ENCODE measurements around the gene GPR37L1. TPM values are rescaled to one million over a fixed set of nuclear protein-coding genes. Genes with fewer than 3 reads are reported as not detected.

Gene GPR37L1
- total RNA-seq, 2 donors from 2014 or later, result 0.09 to 0.28 TPM

DNA sequence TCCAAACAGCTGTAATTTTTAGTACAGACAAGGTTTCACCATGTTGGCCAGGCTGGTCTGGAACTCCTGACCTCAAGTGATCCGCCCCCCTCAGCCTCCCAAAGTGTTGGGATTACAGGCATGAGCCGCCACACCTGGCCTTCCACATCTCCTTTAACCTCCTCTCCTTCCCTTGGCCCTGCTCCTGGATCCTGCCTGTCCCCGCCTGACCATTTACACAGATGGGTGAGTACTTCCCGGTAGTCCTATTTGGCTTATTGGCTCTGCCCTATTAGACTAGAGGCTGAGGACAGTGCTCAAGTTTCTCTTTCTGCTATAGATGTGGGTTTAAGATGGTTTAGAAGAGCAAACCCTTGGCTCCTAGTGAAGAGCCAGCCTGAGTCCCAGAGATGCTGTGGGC, 30.6 kb downstream of the GPR37L1 start:
- no peak for DNase-seq (ENCODE audit: low spot score)

GRCh38 chr1:202154148-202154765, 31.5 kb downstream of the GPR37L1 start:
- Histone ChIP-seq H3K27me3 (replicated peaks; ENCODE audit: insufficient read depth) (no peaks in the 10 kb centered on the region), H3K4me3 (no peak overlapping the region), H3K36me3 (no peaks in the 10 kb centered on the region), H3K9me3 (no peaks in the 10 kb centered on the region), H3K4me1 (replicated peaks) (no peaks in the 10 kb centered on the region), H3K27ac (no peak overlapping the region)
- DNase-seq (ENCODE audit: low spot score), result no peak
- WGBS, result 88% methylated on average over 10 of the region's 10 CpGs
- no peak for TF ChIP-seq POLR2AphosphoS5 (IDR thresholded peaks at IDR 0.05)
- no peak for TF ChIP-seq CTCF (IDR thresholded peaks at IDR 0.05)
- no peak for TF ChIP-seq POLR2A (IDR thresholded peaks at IDR 0.05)
- intact Hi-C loops (cut with DNase I), result no loop called here

More for the DNA sequence above, 30.6 kb downstream of the GPR37L1 start:
- Histone ChIP-seq H3K27ac (no peak overlapping the region), H3K9me3 (no peaks in the 10 kb centered on the region), H3K36me3 (no peaks in the 10 kb centered on the region), H3K27me3 (replicated peaks; ENCODE audit: insufficient read depth) (no peaks in the 10 kb centered on the region), H3K4me3 (no peak overlapping the region), H3K4me1 (replicated peaks) (no peaks in the 10 kb centered on the region)
- 86% methylated on average over 4 of the region's 4 CpGs for WGBS
- intact Hi-C loops (cut with DNase I), result no loop called here
- TF ChIP-seq POLR2A (IDR thresholded peaks at IDR 0.05), result no peak
- no peak for TF ChIP-seq CTCF (IDR thresholded peaks at IDR 0.05)
- no peak for TF ChIP-seq POLR2AphosphoS5 (IDR thresholded peaks at IDR 0.05)

GRCh38 chr1:202154766-202155477, 32.2 kb downstream of the GPR37L1 start:
- WGBS, result 40% methylated on average over 11 of the region's 11 CpGs
- Histone ChIP-seq H3K27ac (no peak overlapping the region), H3K9me3 (no peaks in the 10 kb centered on the region), H3K4me1 (replicated peaks) (no peaks in the 10 kb centered on the region), H3K27me3 (replicated peaks; ENCODE audit: insufficient read depth) (no peaks in the 10 kb centered on the region), H3K4me3 (no peak overlapping the region), H3K36me3 (no peaks in the 10 kb centered on the region)
- intact Hi-C loops (cut with DNase I), result no loop called here
- peak in 2 of 4 experiments; percentile 20 to 31 for TF ChIP-seq CTCF (IDR thresholded peaks at IDR 0.05)
- TF ChIP-seq POLR2AphosphoS5 (IDR thresholded peaks at IDR 0.05), result no peak
- TF ChIP-seq POLR2A (IDR thresholded peaks at IDR 0.05), result no peak
- no peak for DNase-seq (ENCODE audit: low spot score)

DNA sequence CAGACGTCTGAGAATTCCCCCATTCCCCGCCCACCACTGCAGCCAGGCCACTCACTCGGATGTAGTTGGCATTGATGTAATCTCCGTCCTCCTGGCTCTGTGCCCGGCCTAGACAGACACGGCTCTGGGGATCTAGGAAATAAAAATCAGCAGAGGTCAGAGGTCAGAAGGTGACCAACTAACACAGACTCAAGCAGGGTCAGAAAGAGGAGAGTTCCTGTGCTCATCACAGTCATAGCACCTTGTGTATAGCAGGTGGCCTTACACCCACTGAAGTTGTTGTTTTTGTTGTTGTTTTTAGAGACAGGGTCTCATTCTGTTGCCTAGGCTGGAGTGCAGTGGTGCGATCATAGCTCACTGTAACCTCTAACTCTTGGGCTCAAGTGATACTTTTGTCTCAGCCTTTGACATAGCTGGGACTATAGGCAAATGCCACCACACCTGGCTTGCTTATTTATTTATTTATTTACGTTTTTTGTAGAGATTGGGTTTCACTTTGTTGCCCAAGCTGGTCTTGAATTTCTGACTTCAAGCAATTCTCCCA, 32.8 kb downstream of the GPR37L1 start:
- Histone ChIP-seq H3K36me3 (no peaks in the 10 kb centered on the region), H3K4me3 (no peak overlapping the region), H3K4me1 (replicated peaks) (no peaks in the 10 kb centered on the region), H3K9me3 (no peaks in the 10 kb centered on the region), H3K27ac (no peak overlapping the region), H3K27me3 (replicated peaks; ENCODE audit: insufficient read depth) (no peaks in the 10 kb centered on the region)
- no peak for DNase-seq (ENCODE audit: low spot score)
- WGBS, result 30% methylated on average over 8 of the region's 8 CpGs
- intact Hi-C loops (cut with DNase I), result no loop called here
- TF ChIP-seq POLR2AphosphoS5 (IDR thresholded peaks at IDR 0.05) (no peak), POLR2A (IDR thresholded peaks at IDR 0.05) (no peak), CTCF (IDR thresholded peaks at IDR 0.05) (no peak)
